Fibroblast of lung (primary cell): Measurements from ENCODE around the gene WNT7A. TPM values are rescaled to one million over a fixed set of nuclear protein-coding genes. Genes with fewer than 3 reads are reported as not detected.

Experiments
- DNase-seq, 2 donors: peaks; one replicate each; pipeline versions ENCODE4 v3.0.0 to v3.0.0-alpha.2; 2010; ENCODE audit warnings: low read depth in 2 of 2
- H2AFZ ChIP-seq: 2 replicates; pipeline ENCODE4 v1.5.1; 2012; ENCODE audit warnings: low read length, control low read depth, inconsistent platforms
- H3K27ac ChIP-seq: 2 replicates; pipeline ENCODE4 v1.5.1; 2011; ENCODE audit warnings: low read length, control low read depth; ENCODE audit not compliant: insufficient read depth
- H3K27me3 ChIP-seq: 2 replicates; pipeline ENCODE4 v1.5.1; 2011; ENCODE audit warnings: mild to moderate bottlenecking, low read length; ENCODE audit not compliant: control insufficient read depth, insufficient read depth
- H3K36me3 ChIP-seq: 2 replicates; pipeline ENCODE4 v1.5.1; 2011; ENCODE audit warnings: low read length; ENCODE audit not compliant: control insufficient read depth, insufficient read depth
- H3K4me1 ChIP-seq: 2 replicates; pipeline ENCODE4 v1.5.1; 2011; ENCODE audit warnings: low read length; ENCODE audit not compliant: control insufficient read depth, insufficient read depth; ENCODE audit errors: extremely low read depth
- H3K4me2 ChIP-seq: 2 replicates; pipeline ENCODE4 v1.5.1; 2011; ENCODE audit warnings: low read length, control low read depth; ENCODE audit not compliant: insufficient read depth; ENCODE audit errors: extremely low read depth
- H3K4me3 ChIP-seq, 4 experiments: fragments of 200-600 bp in 1 of 4; sonication (generic) in 1 of 4; replicated peaks in 1 of 4; 2 replicates each; pipeline ENCODE4 v1.5.1; 2011 to 2016; ENCODE audit warnings: low read length in 4 of 4, low read depth in 3 of 4, mild to moderate bottlenecking in 3 of 4, control low read depth in 2 of 4, inconsistent platforms in 1 of 4, mixed read lengths in 1 of 4; ENCODE audit not compliant: insufficient read depth in 1 of 4; ENCODE audit errors: control extremely low read depth in 1 of 4
- H3K79me2 ChIP-seq: 2 replicates; pipeline ENCODE4 v1.5.1; 2012; ENCODE audit warnings: mild to moderate bottlenecking, low read length, inconsistent platforms; ENCODE audit not compliant: control insufficient read depth, insufficient read depth
- H3K9ac ChIP-seq: 2 replicates; pipeline ENCODE4 v1.5.1; 2011; ENCODE audit warnings: mild to moderate bottlenecking, low read length, control low read depth; ENCODE audit not compliant: insufficient read depth
- H3K9me3 ChIP-seq: 2 replicates; pipeline ENCODE4 v1.5.1; 2012; ENCODE audit warnings: low read depth, low read length; ENCODE audit not compliant: control insufficient read depth, insufficient read depth
- H4K20me1 ChIP-seq: 2 replicates; pipeline ENCODE4 v1.5.1; 2011; ENCODE audit warnings: low read length; ENCODE audit not compliant: control insufficient read depth, insufficient read depth; ENCODE audit errors: extremely low read depth
- CTCF ChIP-seq, 2 donors: IDR thresholded peaks in 1 of 2; conservative IDR thresholded peaks in 1 of 2; 1 replicate in 1 of 2; 2 replicates in 1 of 2; pipeline ENCODE4 v1.5.1; 2011 to 2012; ENCODE audit warnings: low read length in 2 of 2, control low read depth in 1 of 2, inconsistent platforms in 1 of 2, low read depth in 1 of 2, mild to moderate bottlenecking in 1 of 2
- EZH2 ChIP-seq: IDR thresholded peaks from 2 replicates; pipeline ENCODE4 v1.5.1; 2012; ENCODE audit warnings: low read length, control low read depth, mild to moderate bottlenecking; ENCODE audit errors: missing control alignments
- polyA plus RNA-seq, 2 donors: library from polyadenylated mRNA; depleted of rRNA in 1 of 2; stranded (reverse) in 1 of 2; unstranded in 1 of 2; fragments of >200 nt; gene quantifications; 2 replicates each; pipeline ENCODE4 v1.2.1, GENCODE V29; 2011 to 2012; ENCODE audit warnings: missing spikeins in 1 of 2
- total RNA-seq: library from RNA; depleted of rRNA; stranded (reverse); fragments of >200 nt; gene quantifications from 2 replicates; pipeline ENCODE4 v1.2.1, GENCODE V29; 2014

The WNT7A gene
- total and polyA plus RNA-seq, 2 donors (not counting 1 experiment from before 2014, with no cell fraction given) = not detected

GRCh38 chr3:13856006-13856405 lies 23.9 kb downstream of the WNT7A start:
- H3K27me3 ChIP-seq = no peaks in the 10 kb centered on the region
- H3K27ac ChIP-seq = no peak overlapping the region
- H3K79me2 ChIP-seq = no peaks in the 10 kb centered on the region
- no peaks in the 10 kb centered on the region for H3K4me1 ChIP-seq
- H4K20me1 ChIP-seq = no peaks in the 10 kb centered on the region
- H3K36me3 ChIP-seq = no peaks in the 10 kb centered on the region
- no peak overlapping the region for H3K9ac ChIP-seq
- TF ChIP-seq EZH2 (no peak), CTCF (conservative IDR thresholded peaks at IDR 0.05 in 1 of 2, IDR thresholded peaks at IDR 0.05 in 1 of 2; ENCODE audit: low read depth in 1 of 2, low read length in 2 of 2) (no peak)
- no peaks in the 10 kb centered on the region for H3K9me3 ChIP-seq
- H3K4me2 ChIP-seq = no peak overlapping the region
- DNase-seq = no peak
- H2AFZ ChIP-seq = no peak overlapping the region
- H3K4me3 ChIP-seq = no peak overlapping the region

- H3K4me3 ChIP-seq = no peak overlapping the region
- H3K9ac ChIP-seq = no peak overlapping the region
- H4K20me1 ChIP-seq = no peaks in the 10 kb centered on the region
- no peaks in the 10 kb centered on the region for H3K27me3 ChIP-seq
- TF ChIP-seq CTCF (conservative IDR thresholded peaks at IDR 0.05 in 1 of 2, IDR thresholded peaks at IDR 0.05 in 1 of 2; ENCODE audit: low read depth in 1 of 2, low read length in 2 of 2) (no peak), EZH2 (no peak)
- H3K4me2 ChIP-seq = no peak overlapping the region
- no peaks in the 10 kb centered on the region for H3K36me3 ChIP-seq
- no peak for DNase-seq
- no peaks in the 10 kb centered on the region for H3K4me1 ChIP-seq
- no peak overlapping the region for H2AFZ ChIP-seq
- H3K27ac ChIP-seq = no peak overlapping the region
- no peaks in the 10 kb centered on the region for H3K9me3 ChIP-seq
- no peaks in the 10 kb centered on the region for H3K79me2 ChIP-seq
Measured at GRCh38 chr3:13854492-13854891, 25.4 kb downstream of the WNT7A start.

GRCh38 chr3:13853978-13854296 lies 25.9 kb downstream of the WNT7A start:
- Histone ChIP-seq H3K9ac (no peak overlapping the region), H3K4me1 (no peaks in the 10 kb centered on the region), H3K4me3 (no peak overlapping the region), H3K79me2 (no peaks in the 10 kb centered on the region), H3K27ac (no peak overlapping the region), H4K20me1 (no peaks in the 10 kb centered on the region), H2AFZ (no peak overlapping the region), H3K27me3 (no peaks in the 10 kb centered on the region), H3K36me3 (no peaks in the 10 kb centered on the region), H3K4me2 (no peak overlapping the region), H3K9me3 (no peaks in the 10 kb centered on the region)
- TF ChIP-seq CTCF (conservative IDR thresholded peaks at IDR 0.05 in 1 of 2, IDR thresholded peaks at IDR 0.05 in 1 of 2; ENCODE audit: low read depth in 1 of 2, low read length in 2 of 2) (no peak), EZH2 (no peak)
- DNase-seq = no peak
